ENCODE measurements around the gene RCCD1. TPM values are rescaled to one million over a fixed set of nuclear protein-coding genes. Genes with fewer than 3 reads are reported as not detected.

Gene RCCD1
- total RNA-seq, 1 experiment from 2014 or later = 22.8 TPM

GRCh38 chr15:90909976-90910375, 44.7 kb upstream of the RCCD1 start:
- no peaks in the 10 kb centered on the region for H3K9me3 Mint-ChIP-seq
- H3K4me1 Mint-ChIP-seq = no peaks in the 10 kb centered on the region
- Histone ChIP-seq H4K5ac (ENCODE audit: insufficient read length, low read depth, low read length) (no peak overlapping the region), H3K23me2 (ENCODE audit: insufficient read length, low read depth, low read length, poor library complexity, severe bottlenecking) (no peaks in the 10 kb centered on the region), H2BK20ac (ENCODE audit: low read depth, low read length, poor library complexity, severe bottlenecking) (no peak overlapping the region), H3K4me2 (ENCODE audit: insufficient read depth, insufficient read length, low read length) (no peak overlapping the region), H3K79me1 (ENCODE audit: insufficient read depth, low read depth, low read length, poor library complexity, severe bottlenecking) (no peaks in the 10 kb centered on the region), H3K79me2 (ENCODE audit: insufficient read depth, low read length) (no peaks in the 10 kb centered on the region), H3K27me3 (ENCODE audit: insufficient read depth, low read length) (no peaks in the 10 kb centered on the region), H3K4me1 (ENCODE audit: insufficient read depth, low read length) (no peaks in the 10 kb centered on the region), H3K9ac (ENCODE audit: extremely low read depth, insufficient read length, low read length) (no peak overlapping the region), H4K8ac (replicated peaks; ENCODE audit: insufficient read length, low read depth, low read length) (no peak overlapping the region), H4K20me1 (ENCODE audit: control insufficient read depth, insufficient read depth, insufficient read length) (no peaks in the 10 kb centered on the region), H2BK5ac (ENCODE audit: insufficient read length, low read length) (no peak overlapping the region), H3K9me3 (ENCODE audit: control insufficient read depth, low read depth, low read length) (no peaks in the 10 kb centered on the region), H2BK120ac (ENCODE audit: low read depth, low read length, poor library complexity, severe bottlenecking) (no peak overlapping the region), H3K56ac (ENCODE audit: insufficient read length, low read depth, low read length) (no peak overlapping the region), H2BK12ac (ENCODE audit: insufficient read length, low read depth, low read length) (no peak overlapping the region), H4K91ac (ENCODE audit: insufficient read length, low read depth, low read length) (no peak overlapping the region), H3K18ac (ENCODE audit: insufficient read length, low read depth, low read length) (no peak overlapping the region), H3K4ac (ENCODE audit: low read depth, low read length) (no peak overlapping the region), H2BK15ac (ENCODE audit: low read depth, low read length) (no peak overlapping the region), H3T11ph (ENCODE audit: low read length) (no peak overlapping the region), H3K14ac (ENCODE audit: insufficient read depth, low read length) (no peak overlapping the region), H2AK5ac (ENCODE audit: insufficient read length, low read length) (no peak overlapping the region), H2AFZ (ENCODE audit: low read length) (no peak overlapping the region), H3K23ac (ENCODE audit: insufficient read length, low read depth, low read length) (no peak overlapping the region), H3K27ac (ENCODE audit: insufficient read length, low read depth, low read length) (no peak overlapping the region)
- no peak for TF ChIP-seq CTCF (conservative IDR thresholded peaks at IDR 0.05)
- H3K27me3 Mint-ChIP-seq (ENCODE audit: low read depth) = peaks cover 1% of the 10 kb centered on the region; the same call in 1 of the 2 replicates
- no peak overlapping the region for H3K4me3 Mint-ChIP-seq
- H3K36me3 Mint-ChIP-seq (ENCODE audit: insufficient read depth in 1 of 3, low read depth in 3 of 3) = peaks cover 10 to 51% (median 19%) of the 10 kb centered on the region in 3 experiments
- no peak overlapping the region for H3K27ac Mint-ChIP-seq
- no CpG with 5 or more reads among the region's 8 CpGs for WGBS (ENCODE audit: extremely low coverage, insufficient read length, low lambda C conversion rate)
- DNase-seq = no peak

Measured in H9 (cell line).